HCT116 (cell line): ENCODE results near the gene TATDN2. TPM values are rescaled to one million over a fixed set of nuclear protein-coding genes. Genes with fewer than 3 reads are reported as not detected.

Source experiments
- ATAC-seq: fragments of 200-7000 bp; cut with Tn5 transposase; 2 replicates; pipeline ENCODE4 v1.9.1; 2020; ENCODE audit warnings: mild to moderate bottlenecking, moderate library complexity
- BruUV-seq: library from RNA; stranded (reverse); fragments of 400-500 nt; replicated peaks from 2 replicates; lab custom pipeline; 2021; lab: Mats Ljungman, UMichigan
- CTCF ChIA-PET: fragments of 300-600 bp; sonication (Branson Sonifier 250); formaldehyde crosslinking; loops from one replicate; lab custom pipeline; 2021; ENCODE audit warnings: antibody characterized with exemption; lab: Charles Lee
- POLR2A ChIA-PET: fragments of 300-600, 350-600 bp; sonication (Branson Sonifier 250); formaldehyde crosslinking; loops from one replicate; lab custom pipeline; 2021; ENCODE audit warnings: antibody characterized with exemption; lab: Charles Lee
- RAD21 ChIA-PET, 2 experiments: fragments of 300-600 bp; sonication (Branson Sonifier 250); formaldehyde crosslinking; loops; one replicate each; lab custom pipeline; 2023; ENCODE audit warnings: low total read pairs in 2 of 2; ENCODE audit not compliant: uncharacterized antibody in 2 of 2, unreplicated experiment in 2 of 2, low non-redundant PET in 1 of 2; lab: Charles Lee
- DNase-seq: peaks from one replicate; pipeline ENCODE4 v3.0.0-alpha.2; 2010; ENCODE audit warnings: low read depth, low spot score
- H2AFZ ChIP-seq: fragments of 200-600 bp; shearing (Covaris generic), sonication (generic); 2 replicates; pipeline ENCODE4 v1.6.1; 2017; ENCODE audit warnings: low read depth, mixed run types, mixed read lengths, antibody characterized with exemption, low read length; ENCODE audit not compliant: poor library complexity, severe bottlenecking
- H3K27ac ChIP-seq: 2 replicates; pipeline ENCODE4 v1.5.1; 2012; ENCODE audit warnings: low read depth, low read length
- H3K27me3 ChIP-seq: fragments of 200-600 bp; sonication (generic); 2 replicates; pipeline ENCODE4 v1.6.1; 2016; ENCODE audit warnings: mixed run types, low read length, mixed read lengths; ENCODE audit not compliant: insufficient read depth
- H3K36me3 ChIP-seq, 2 experiments: fragments of 200-500 bp in 1 of 2; fragments of 200-600 bp in 1 of 2; sonication (Bioruptor generic) in 1 of 2; sonication (generic) in 1 of 2; 2 replicates each; pipeline versions ENCODE4 v1.5.1 to v1.6.1; 2014 to 2016; ENCODE audit warnings: low read length in 2 of 2, inconsistent platforms in 1 of 2, mixed read lengths in 1 of 2, mixed run types in 1 of 2; ENCODE audit not compliant: insufficient read depth in 2 of 2, control insufficient read depth in 1 of 2
- H3K4me1 ChIP-seq, 2 experiments: fragments of 200-600 bp in 1 of 2; sonication (generic) in 1 of 2; 2 replicates each; pipeline versions ENCODE4 v1.5.1 to v1.6.1; 2012 to 2017; ENCODE audit warnings: low read length in 2 of 2, inconsistent platforms in 1 of 2, mild to moderate bottlenecking in 1 of 2, mixed read lengths in 1 of 2, mixed run types in 1 of 2, moderate library complexity in 1 of 2; ENCODE audit not compliant: insufficient read depth in 2 of 2, control insufficient read depth in 1 of 2
- H3K4me2 ChIP-seq: fragments of 200-600 bp; sonication (generic); 2 replicates; pipeline ENCODE4 v1.6.1; 2017; ENCODE audit warnings: mixed run types, low read length, mixed read lengths
- H3K4me3 ChIP-seq, 2 experiments: fragments of 200-600 bp in 1 of 2; sonication (generic) in 1 of 2; replicated peaks in 1 of 2; 2 replicates each; pipeline ENCODE4 v1.5.1; 2011 to 2016; ENCODE audit warnings: low read length in 2 of 2, control low read depth in 1 of 2, low read depth in 1 of 2, mild to moderate bottlenecking in 1 of 2, mixed read lengths in 1 of 2, mixed run types in 1 of 2
- H3K79me2 ChIP-seq: fragments of 200-600 bp; sonication (generic); 2 replicates; pipeline ENCODE4 v1.6.1; 2017; ENCODE audit warnings: mild to moderate bottlenecking, mixed run types, low read length, moderate library complexity, mixed read lengths; ENCODE audit not compliant: insufficient read depth
- H3K9ac ChIP-seq: fragments of 200-600 bp; sonication (generic); 2 replicates; pipeline ENCODE4 v1.6.1; 2016; ENCODE audit warnings: low read length, mixed read lengths
- H3K9me2 ChIP-seq: fragments of 200-600 bp; sonication (generic), shearing (Covaris generic); 2 replicates; pipeline ENCODE4 v1.6.1; 2017; ENCODE audit warnings: mixed run types, mild to moderate bottlenecking, moderate library complexity; ENCODE audit not compliant: insufficient read depth
- H3K9me3 ChIP-seq, 2 experiments: fragments of 200-500 bp in 1 of 2; fragments of 200-600 bp in 1 of 2; sonication (Bioruptor generic) in 1 of 2; sonication (generic) in 1 of 2; 2 replicates each; pipeline ENCODE4 v1.6.1; 2014 to 2017; ENCODE audit warnings: low read length in 2 of 2, mixed read lengths in 2 of 2, inconsistent platforms in 1 of 2, low read depth in 1 of 2, mild to moderate bottlenecking in 1 of 2, mixed run types in 1 of 2, moderate library complexity in 1 of 2; ENCODE audit not compliant: control insufficient read depth in 1 of 2, insufficient read depth in 1 of 2
- H4K20me1 ChIP-seq: fragments of 200-600 bp; sonication (generic), shearing (Covaris generic); 2 replicates; pipeline ENCODE4 v1.6.1; 2017; ENCODE audit warnings: mixed run types, mild to moderate bottlenecking, moderate library complexity; ENCODE audit not compliant: insufficient read depth
- CBX3 ChIP-seq: IDR thresholded peaks from 2 replicates; pipeline ENCODE4 v1.6.1; 2012; ENCODE audit warnings: low read depth
- CEBPB ChIP-seq: IDR thresholded peaks from 2 replicates; pipeline ENCODE4 v1.6.1; 2012; ENCODE audit warnings: low read depth
- EGR1 ChIP-seq: IDR thresholded peaks from 2 replicates; pipeline ENCODE4 v1.6.1; 2012; ENCODE audit warnings: low read depth
- EZH2 ChIP-seq: fragments of 200-600 bp; sonication (generic); IDR thresholded peaks from 2 replicates; pipeline ENCODE4 v1.6.1; 2017; ENCODE audit warnings: antibody characterized with exemption, mixed run types
- EZH2phosphoT487 ChIP-seq: fragments of 200-600 bp; IDR thresholded peaks from 2 replicates; pipeline ENCODE4 v1.6.1; 2018; ENCODE audit warnings: antibody characterized with exemption, borderline replicate concordance
- FOSL1 ChIP-seq: IDR thresholded peaks from 2 replicates; pipeline ENCODE4 v1.6.1; 2012; ENCODE audit warnings: low read depth
- JUND ChIP-seq: IDR thresholded peaks from 2 replicates; pipeline ENCODE4 v1.6.1; 2012
- POLR2A ChIP-seq: IDR thresholded peaks from 2 replicates; pipeline ENCODE4 v1.7.0; 2011; ENCODE audit warnings: borderline replicate concordance; ENCODE audit not compliant: insufficient read depth, insufficient read length; ENCODE audit errors: extremely low read depth
- POLR2AphosphoS5 ChIP-seq: IDR thresholded peaks from 2 replicates; pipeline ENCODE4 v1.6.1; 2011; ENCODE audit warnings: mild to moderate bottlenecking, low read depth, low read length, moderate library complexity
- RAD21 ChIP-seq: IDR thresholded peaks from 2 replicates; pipeline ENCODE4 v1.6.1; 2012; ENCODE audit warnings: low read depth, mild to moderate bottlenecking
- SIN3A ChIP-seq: IDR thresholded peaks from 2 replicates; pipeline ENCODE4 v1.6.1; 2012; ENCODE audit warnings: low read depth
- SP1 ChIP-seq: IDR thresholded peaks from 2 replicates; pipeline ENCODE4 v1.6.1; 2012; ENCODE audit warnings: low read depth
- SRF ChIP-seq: IDR thresholded peaks from 2 replicates; pipeline ENCODE4 v1.6.1; 2012; ENCODE audit warnings: low read depth
- TCF7L2 ChIP-seq: IDR thresholded peaks from 2 replicates; pipeline ENCODE4 v1.7.0; 2011; ENCODE audit warnings: borderline replicate concordance, inconsistent platforms; ENCODE audit not compliant: insufficient read depth, insufficient read length; ENCODE audit errors: extremely low read depth
- YY1 ChIP-seq: IDR thresholded peaks from 2 replicates; pipeline ENCODE4 v1.6.1; 2011; ENCODE audit warnings: low read length, low read depth, moderate library complexity, mild to moderate bottlenecking; ENCODE audit not compliant: insufficient replicate concordance; ENCODE audit errors: extremely low read depth
- ZFX ChIP-seq: fragments of 450-650 bp; IDR thresholded peaks from 2 replicates; pipeline ENCODE4 v1.6.1; 2017
- ZNF274 ChIP-seq: fragments of 200-500 bp; sonication (Bioruptor generic); IDR thresholded peaks from 2 replicates; pipeline ENCODE4 v1.6.1; 2014; ENCODE audit warnings: mild to moderate bottlenecking, low read depth, low read length, inconsistent platforms
- intact Hi-C: fragments of 100-400 bp; cut with micrococcal nuclease; formaldehyde crosslinking; loops from 2 replicates; pipeline ENCODE4 v1.10.0; 2022
- total RNA-seq: library from RNA; stranded (reverse); gene quantifications from one replicate; pipeline ENCODE4 v1.2.1, GENCODE V29; 2021; ENCODE audit not compliant: unreplicated experiment
- TF ChIP-seq, protein P1 (sequence below): IDR thresholded peaks from 2 replicates; pipeline ENCODE4 v1.6.1; 2012; ENCODE audit warnings: low read depth
- TF ChIP-seq, protein P2 (sequence below): IDR thresholded peaks from 2 replicates; pipeline ENCODE4 v1.6.1; 2012

TATDN2 gene
- total RNA-seq, 1 experiment from 2014 or later, result 26.8 TPM

DNA sequence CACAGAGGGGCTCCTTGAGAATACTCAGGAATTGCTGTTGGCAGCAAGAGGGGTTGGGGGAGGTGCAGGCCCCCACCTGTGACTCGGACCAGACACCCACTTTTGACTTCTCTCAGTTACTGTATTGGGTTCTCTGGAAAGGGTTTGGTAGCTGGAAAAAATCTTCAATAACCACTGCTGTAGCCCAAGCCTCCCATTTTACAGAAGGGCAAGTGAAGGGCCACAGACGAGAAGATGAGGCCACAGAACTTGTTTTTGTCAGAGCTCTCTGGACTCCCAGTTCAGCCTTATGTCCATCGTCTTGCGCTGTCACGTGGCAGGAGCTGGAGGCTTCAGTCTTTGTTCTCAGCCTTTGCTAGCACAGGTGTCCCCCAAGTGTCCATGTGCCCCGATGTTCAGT, 12.7 kb upstream of the TATDN2 start:
- no peaks in the 10 kb centered on the region for H3K9me2 ChIP-seq
- H3K9ac ChIP-seq, result no peak overlapping the region
- H4K20me1 ChIP-seq, result no peaks in the 10 kb centered on the region
- ChIA-PET RAD21 (no interaction called here), POLR2A (no interaction called here), CTCF (no interaction called here)
- DNase-seq (no peak), ATAC-seq (no peak)
- no peak overlapping the region for H3K4me3 ChIP-seq
- no peaks in the 10 kb centered on the region for H3K9me3 ChIP-seq
- intact Hi-C loops, result no loop called here
- no peaks in the 10 kb centered on the region for H3K79me2 ChIP-seq
- no peak overlapping the region for H3K4me2 ChIP-seq
- no peaks in the 10 kb centered on the region for H3K4me1 ChIP-seq
- no TSS peak for BruUV-seq
- no peaks in the 10 kb centered on the region for H3K36me3 ChIP-seq
- TF ChIP-seq RAD21, result no peak
- no peak for TF ChIP-seq CEBPB
- TF ChIP-seq CBX3, result no peak
- TF ChIP-seq EGR1, result no peak
- TF ChIP-seq, protein P1, sequence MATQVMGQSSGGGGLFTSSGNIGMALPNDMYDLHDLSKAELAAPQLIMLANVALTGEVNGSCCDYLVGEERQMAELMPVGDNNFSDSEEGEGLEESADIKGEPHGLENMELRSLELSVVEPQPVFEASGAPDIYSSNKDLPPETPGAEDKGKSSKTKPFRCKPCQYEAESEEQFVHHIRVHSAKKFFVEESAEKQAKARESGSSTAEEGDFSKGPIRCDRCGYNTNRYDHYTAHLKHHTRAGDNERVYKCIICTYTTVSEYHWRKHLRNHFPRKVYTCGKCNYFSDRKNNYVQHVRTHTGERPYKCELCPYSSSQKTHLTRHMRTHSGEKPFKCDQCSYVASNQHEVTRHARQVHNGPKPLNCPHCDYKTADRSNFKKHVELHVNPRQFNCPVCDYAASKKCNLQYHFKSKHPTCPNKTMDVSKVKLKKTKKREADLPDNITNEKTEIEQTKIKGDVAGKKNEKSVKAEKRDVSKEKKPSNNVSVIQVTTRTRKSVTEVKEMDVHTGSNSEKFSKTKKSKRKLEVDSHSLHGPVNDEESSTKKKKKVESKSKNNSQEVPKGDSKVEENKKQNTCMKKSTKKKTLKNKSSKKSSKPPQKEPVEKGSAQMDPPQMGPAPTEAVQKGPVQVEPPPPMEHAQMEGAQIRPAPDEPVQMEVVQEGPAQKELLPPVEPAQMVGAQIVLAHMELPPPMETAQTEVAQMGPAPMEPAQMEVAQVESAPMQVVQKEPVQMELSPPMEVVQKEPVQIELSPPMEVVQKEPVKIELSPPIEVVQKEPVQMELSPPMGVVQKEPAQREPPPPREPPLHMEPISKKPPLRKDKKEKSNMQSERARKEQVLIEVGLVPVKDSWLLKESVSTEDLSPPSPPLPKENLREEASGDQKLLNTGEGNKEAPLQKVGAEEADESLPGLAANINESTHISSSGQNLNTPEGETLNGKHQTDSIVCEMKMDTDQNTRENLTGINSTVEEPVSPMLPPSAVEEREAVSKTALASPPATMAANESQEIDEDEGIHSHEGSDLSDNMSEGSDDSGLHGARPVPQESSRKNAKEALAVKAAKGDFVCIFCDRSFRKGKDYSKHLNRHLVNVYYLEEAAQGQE, result no peak
- no peak for TF ChIP-seq ZFX
- no peak for TF ChIP-seq JUND
- no peak for TF ChIP-seq TCF7L2
- TF ChIP-seq FOSL1, result no peak
- no peak for TF ChIP-seq POLR2A
- no peak for TF ChIP-seq SRF
- TF ChIP-seq, protein P2, sequence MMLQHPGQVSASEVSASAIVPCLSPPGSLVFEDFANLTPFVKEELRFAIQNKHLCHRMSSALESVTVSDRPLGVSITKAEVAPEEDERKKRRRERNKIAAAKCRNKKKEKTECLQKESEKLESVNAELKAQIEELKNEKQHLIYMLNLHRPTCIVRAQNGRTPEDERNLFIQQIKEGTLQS, result no peak
- no peak for TF ChIP-seq EZH2
- TF ChIP-seq YY1, result no peak
- TF ChIP-seq SIN3A, result no peak
- TF ChIP-seq EZH2phosphoT487, result no peak
- TF ChIP-seq POLR2AphosphoS5, result no peak
- TF ChIP-seq SP1, result no peak
- no peak for TF ChIP-seq ZNF274
- H2AFZ ChIP-seq, result no peak overlapping the region
- H3K27ac ChIP-seq, result no peak overlapping the region
- H3K27me3 ChIP-seq, result no peaks in the 10 kb centered on the region
